DOHH2 (cell line): Measurements from ENCODE around the gene TRIM59.

Experiments used
- EZH2phosphoT487 ChIP-seq: fragments of 200-600 bp; sonication (generic); IDR thresholded peaks from 2 replicates; pipeline ENCODE4 v1.6.1; 2017; ENCODE audit warnings: borderline replicate concordance, mild to moderate bottlenecking, antibody characterized with exemption, low read length, moderate library complexity, mixed read lengths
- TF ChIP-seq, protein P1 (sequence below): fragments of 200-600 bp; sonication (generic); IDR thresholded peaks from one replicate; pipeline ENCODE4 v1.5.1; 2014; ENCODE audit warnings: antibody characterized with exemption, mild to moderate bottlenecking, low read depth, low read length; ENCODE audit not compliant: poor library complexity, severe bottlenecking

DNA sequence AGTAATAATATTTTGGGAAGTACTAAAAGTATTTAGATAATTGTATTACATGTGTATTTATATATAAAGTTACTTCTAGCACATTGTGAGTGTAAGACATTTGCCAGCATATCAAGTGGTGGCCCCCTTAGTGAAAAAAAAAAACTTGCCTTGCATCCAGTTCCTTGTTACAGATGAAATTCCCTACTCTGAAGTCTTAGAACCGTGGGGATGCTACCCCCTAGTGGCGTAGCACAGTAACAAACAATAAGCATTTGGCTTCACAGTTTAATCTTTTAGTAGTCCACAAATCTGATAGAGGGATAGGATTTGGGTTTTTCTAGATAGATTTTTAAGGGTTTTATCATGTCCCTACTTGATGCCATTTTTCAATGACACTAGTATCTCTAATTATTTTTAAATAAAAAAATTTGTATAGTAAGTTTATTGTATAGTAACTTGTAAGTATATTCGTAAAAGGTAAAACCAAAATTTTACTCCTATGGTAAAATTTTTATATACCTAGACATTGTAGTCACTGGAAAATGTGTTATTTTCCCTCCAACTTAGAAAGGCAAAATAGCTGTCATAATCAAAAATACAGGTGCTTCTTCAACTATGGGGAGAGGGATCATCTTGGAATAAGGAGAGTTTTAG lies 35.9 kb downstream of the TRIM59 start:
- TF ChIP-seq, protein P1, sequence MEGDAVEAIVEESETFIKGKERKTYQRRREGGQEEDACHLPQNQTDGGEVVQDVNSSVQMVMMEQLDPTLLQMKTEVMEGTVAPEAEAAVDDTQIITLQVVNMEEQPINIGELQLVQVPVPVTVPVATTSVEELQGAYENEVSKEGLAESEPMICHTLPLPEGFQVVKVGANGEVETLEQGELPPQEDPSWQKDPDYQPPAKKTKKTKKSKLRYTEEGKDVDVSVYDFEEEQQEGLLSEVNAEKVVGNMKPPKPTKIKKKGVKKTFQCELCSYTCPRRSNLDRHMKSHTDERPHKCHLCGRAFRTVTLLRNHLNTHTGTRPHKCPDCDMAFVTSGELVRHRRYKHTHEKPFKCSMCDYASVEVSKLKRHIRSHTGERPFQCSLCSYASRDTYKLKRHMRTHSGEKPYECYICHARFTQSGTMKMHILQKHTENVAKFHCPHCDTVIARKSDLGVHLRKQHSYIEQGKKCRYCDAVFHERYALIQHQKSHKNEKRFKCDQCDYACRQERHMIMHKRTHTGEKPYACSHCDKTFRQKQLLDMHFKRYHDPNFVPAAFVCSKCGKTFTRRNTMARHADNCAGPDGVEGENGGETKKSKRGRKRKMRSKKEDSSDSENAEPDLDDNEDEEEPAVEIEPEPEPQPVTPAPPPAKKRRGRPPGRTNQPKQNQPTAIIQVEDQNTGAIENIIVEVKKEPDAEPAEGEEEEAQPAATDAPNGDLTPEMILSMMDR = peak; percentile 70
- no peak for TF ChIP-seq EZH2phosphoT487
